IMR-90 (cell line): Measurements from ENCODE around the gene GPC5. TPM values are rescaled to one million over a fixed set of nuclear protein-coding genes. Genes with fewer than 3 reads are reported as not detected.

Experiments used
- ATAC-seq: fragments of 200-7000 bp; cut with Tn5 transposase; 2 replicates; pipeline ENCODE4 v1.9.1; 2020; ENCODE audit warnings: low read depth, mild to moderate bottlenecking, moderate library complexity
- BruUV-seq: library from RNA; stranded (reverse); fragments of 400-500 nt; replicated peaks from 2 replicates; lab custom pipeline; 2021; lab: Mats Ljungman, UMichigan
- CTCF ChIA-PET: fragments of 300-600 bp; formaldehyde crosslinking; extraction: SDS; loops from one replicate; lab custom pipeline; 2021; ENCODE audit warnings: antibody characterized with exemption; lab: Yijun Ruan, JAX
- POLR2A ChIA-PET: fragments of 300-600 bp; sonication (Branson Sonifier 250); formaldehyde crosslinking; loops from one replicate; lab custom pipeline; 2022; ENCODE audit warnings: antibody characterized with exemption; ENCODE audit not compliant: unreplicated experiment; lab: Charles Lee
- DNase-seq: peaks from one replicate; pipeline ENCODE4 v3.0.0; 2013
- H2AFZ ChIP-seq: replicated peaks from 2 replicates; pipeline ENCODE3; 2013; ENCODE audit warnings: low read length, mild to moderate bottlenecking; ENCODE audit not compliant: poor library complexity
- H2AK5ac ChIP-seq: 2 replicates; pipeline ENCODE4 v1.6.1; 2013; ENCODE audit warnings: low read depth, low read length, inconsistent platforms
- H2AK9ac ChIP-seq: replicated peaks from 2 replicates; pipeline ENCODE3; 2013; ENCODE audit warnings: mild to moderate bottlenecking, low read depth, low read length, moderate library complexity; ENCODE audit not compliant: poor library complexity
- H2BK120ac ChIP-seq: 2 replicates; pipeline ENCODE4 v1.6.1; 2013; ENCODE audit warnings: low read depth, low read length, inconsistent platforms
- H2BK15ac ChIP-seq: 3 replicates; pipeline ENCODE4 v1.6.1; 2013; ENCODE audit warnings: low read depth, low read length, inconsistent platforms
- H2BK20ac ChIP-seq: 2 replicates; pipeline ENCODE4 v1.6.1; 2013; ENCODE audit warnings: low read depth, mild to moderate bottlenecking, inconsistent platforms, low read length, moderate library complexity
- H2BK5ac ChIP-seq: 2 replicates; pipeline ENCODE4 v1.6.1; 2013; ENCODE audit warnings: mild to moderate bottlenecking, low read depth, low read length, inconsistent platforms; ENCODE audit not compliant: poor library complexity, severe bottlenecking
- H3K14ac ChIP-seq: replicated peaks from 2 replicates; pipeline ENCODE4 v1.6.1; 2013; ENCODE audit warnings: low read depth, low read length, inconsistent platforms
- H3K18ac ChIP-seq: 2 replicates; pipeline ENCODE4 v1.6.1; 2013; ENCODE audit warnings: low read depth, low read length, control low read depth
- H3K23ac ChIP-seq: 2 replicates; pipeline ENCODE4 v1.6.1; 2013; ENCODE audit warnings: low read depth, low read length, inconsistent platforms
- H3K27ac ChIP-seq: 2 replicates; pipeline ENCODE4 v1.5.1; 2013; ENCODE audit warnings: mild to moderate bottlenecking, control low read depth, low read length; ENCODE audit not compliant: insufficient read depth
- H3K27me3 ChIP-seq: 2 replicates; pipeline ENCODE4 v1.6.1; 2013; ENCODE audit warnings: low read length; ENCODE audit not compliant: control insufficient read depth, insufficient read depth
- H3K36me3 ChIP-seq: 2 replicates; pipeline ENCODE4 v1.6.1; 2013; ENCODE audit warnings: low read length, mixed read lengths; ENCODE audit not compliant: control insufficient read depth, insufficient read depth
- H3K4ac ChIP-seq: 2 replicates; pipeline ENCODE4 v1.6.1; 2013; ENCODE audit warnings: low read depth, low read length, inconsistent platforms
- H3K4me1 ChIP-seq: 2 replicates; pipeline ENCODE4 v1.6.1; 2013; ENCODE audit warnings: low read length, mixed read lengths; ENCODE audit not compliant: control insufficient read depth, insufficient read depth
- H3K4me2 ChIP-seq: 2 replicates; pipeline ENCODE4 v1.6.1; 2013; ENCODE audit warnings: low read depth, mild to moderate bottlenecking, control low read depth, low read length, moderate library complexity
- H3K4me3 ChIP-seq: 2 replicates; pipeline ENCODE4 v1.5.1; 2013; ENCODE audit warnings: low read depth, mild to moderate bottlenecking, control low read depth, low read length, moderate library complexity; ENCODE audit not compliant: insufficient read depth
- H3K56ac ChIP-seq: 2 replicates; pipeline ENCODE4 v1.6.1; 2013; ENCODE audit warnings: low read length, inconsistent platforms; ENCODE audit not compliant: insufficient read depth; ENCODE audit errors: extremely low read depth
- H3K79me1 ChIP-seq, 2 experiments: 2 replicates each; pipeline ENCODE4 v1.6.1; 2013; ENCODE audit warnings: low read length in 2 of 2, inconsistent platforms in 1 of 2, low read depth in 1 of 2
- H3K9ac ChIP-seq: 2 replicates; pipeline ENCODE4 v1.6.1; 2013; ENCODE audit warnings: low read depth, low read length, control low read depth
- H3K9me1 ChIP-seq: 2 replicates; pipeline ENCODE4 v1.6.1; 2013; ENCODE audit warnings: low read length, inconsistent platforms; ENCODE audit not compliant: insufficient read depth
- H3K9me3 ChIP-seq: 2 replicates; pipeline ENCODE4 v1.6.1; 2013; ENCODE audit warnings: low read length; ENCODE audit not compliant: control insufficient read depth, insufficient read depth
- H4K20me1 ChIP-seq: 2 replicates; pipeline ENCODE4 v1.6.1; 2013; ENCODE audit warnings: low read length, inconsistent platforms; ENCODE audit not compliant: insufficient read depth
- H4K5ac ChIP-seq: 2 replicates; pipeline ENCODE4 v1.6.1; 2013; ENCODE audit warnings: mild to moderate bottlenecking, low read depth, low read length, control low read depth
- H4K8ac ChIP-seq, 2 experiments: 2 replicates each; pipeline ENCODE4 v1.6.1; 2013; ENCODE audit warnings: low read depth in 2 of 2, low read length in 2 of 2, control low read depth in 1 of 2, inconsistent platforms in 1 of 2
- H4K91ac ChIP-seq: 2 replicates; pipeline ENCODE4 v1.6.1; 2013; ENCODE audit warnings: low read depth, low read length, inconsistent platforms; ENCODE audit not compliant: insufficient read depth
- MXI1 ChIP-seq: IDR thresholded peaks from 2 replicates; pipeline ENCODE4 v1.6.1; 2012; ENCODE audit warnings: low read depth, mild to moderate bottlenecking, low read length, moderate library complexity, borderline replicate concordance
- WGBS, 2 experiments: methylation state at CpG; one replicate each; pipeline versions ENCODE4 v1.1.5 to v1.1.7; 2013; ENCODE audit warnings: missing lambda C conversion rate in 2 of 2; ENCODE audit not compliant: insufficient read length in 1 of 2; ENCODE audit errors: extremely low coverage in 2 of 2; 5-methylcytosine and 5-hydroxymethylcytosine counted together
- dilution Hi-C: fragments of 300-500 bp; cut with HindIII; formaldehyde crosslinking; loops from one replicate; pipeline ENCODE4 v1.14.3; 2018; ENCODE audit warnings: low sequenced_read_pairs; ENCODE audit not compliant: unreplicated experiment
- in situ Hi-C: fragments of 300-500 bp; cut with MboI; formaldehyde crosslinking; loops from 3 replicates; pipeline ENCODE4 v1.14.3; 2019; ENCODE audit warnings: low sequenced_read_pairs, inconsistent platforms, mixed read lengths
- intact Hi-C: fragments of 100-400 bp; cut with micrococcal nuclease; formaldehyde crosslinking; loops from 2 replicates; pipeline ENCODE4 v1.10.0; 2022
- polyA plus RNA-seq, 3 experiments: library from polyadenylated mRNA; depleted of rRNA; stranded (reverse); fragments of >200 nt; gene quantifications; 2 replicates each; pipeline ENCODE4 v1.2.3, GENCODE V29; 2012; ENCODE audit warnings: low replicate concordance in 1 of 3
- total RNA-seq: library from RNA; depleted of rRNA; stranded (reverse); fragments of >200 nt; gene quantifications from 2 replicates; pipeline ENCODE4 v1.2.3, GENCODE V29; 2012

Gene GPC5
- total and polyA plus RNA-seq, 2 of the 4 experiments (the other 2 are of a cell fraction): 0.94 to 1.8 TPM

DNA sequence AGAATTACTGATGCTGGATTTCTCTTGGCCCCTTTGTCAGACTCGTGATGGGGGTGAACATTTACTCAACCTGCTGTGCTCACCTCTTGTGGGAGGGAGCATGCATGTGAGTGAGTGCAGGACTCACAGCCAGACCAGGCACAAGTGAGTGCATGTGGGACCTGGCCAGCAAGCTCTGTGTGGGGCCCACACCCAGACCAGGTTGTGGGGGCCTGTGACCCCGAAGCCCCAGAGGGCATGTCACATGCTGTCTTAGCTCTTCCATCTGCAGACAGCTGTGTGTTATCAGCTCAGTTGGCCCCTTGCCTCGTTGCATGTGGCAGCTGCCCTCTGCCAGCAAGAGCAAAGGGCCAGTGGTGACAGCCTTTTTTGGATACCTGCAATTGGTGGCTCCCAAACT lies 614.4 kb downstream of the GPC5 start:
- Histone ChIP-seq H3K4me1 (no peaks in the 10 kb centered on the region), H3K56ac (no peak overlapping the region), H3K27ac (no peak overlapping the region), H4K5ac (no peak overlapping the region), H3K9ac (no peak overlapping the region), H3K9me3 (no peaks in the 10 kb centered on the region), H3K18ac (no peak overlapping the region), H4K8ac (no peak overlapping the region), H2AFZ (no peak overlapping the region), H2BK120ac (no peak overlapping the region), H2BK5ac (no peak overlapping the region), H3K79me1 (no peaks in the 10 kb centered on the region), H4K91ac (no peak overlapping the region), H3K27me3 (no peaks in the 10 kb centered on the region), H3K36me3 (no peaks in the 10 kb centered on the region), H4K20me1 (no peaks in the 10 kb centered on the region), H2AK5ac (no peak overlapping the region), H2BK20ac (no peak overlapping the region), H2BK15ac (no peak overlapping the region), H3K4ac (no peak overlapping the region), H3K4me2 (no peak overlapping the region), H2AK9ac (no peak overlapping the region), H3K4me3 (no peak overlapping the region), H3K9me1 (no peaks in the 10 kb centered on the region), H3K14ac (no peak overlapping the region), H3K23ac (no peak overlapping the region)
- 7% methylated on average over 2 of the region's 3 CpGs; no CpG with 5 or more reads in 1 of the 2 experiments for WGBS, 2 experiments
- DNase-seq (no peak), ATAC-seq (no peak)
- no TSS peak for BruUV-seq
- ChIA-PET CTCF (no interaction called here), POLR2A (no interaction called here)
- in situ Hi-C loops (no loop called here), dilution Hi-C loops (no loop called here), intact Hi-C loops (no loop called here)
- TF ChIP-seq MXI1: no peak
